CD4-positive, alpha-beta T cell treated with Interleukin-2 at 100 ng/mL for 4 hours (primary cell): ENCODE measurements around the gene FAM180B.
"Not testable (repeated sequence)": the region's sequence is repeated elsewhere in the genome, so short reads cannot be mapped to it uniquely, and the experiment has no call there.

Source experiments
- DNase-seq: peaks from one replicate; pipeline ENCODE4 v3.0.0-alpha.2; 2020; ENCODE audit warnings: low spot score

Gene FAM180B

GRCh38 chr11:47595029-47595428 is 8.6 kb downstream of the FAM180B start:
- no peak for DNase-seq

GRCh38 chr11:47595967-47596366 is 9.5 kb downstream of the FAM180B start:
- no peak for DNase-seq

GRCh38 chr11:47599902-47600301 is 13.4 kb downstream of the FAM180B start:
- no peak for DNase-seq

GRCh38 chr11:47603295-47603694 is 16.8 kb downstream of the FAM180B start:
- no peak for DNase-seq

- DNase-seq, result no peak
These were observed 19.4 kb downstream of the FAM180B start for GRCh38 chr11:47605921-47606320.

GRCh38 chr11:47606731-47607130 is 20.3 kb downstream of the FAM180B start:
- no peak for DNase-seq

GRCh38 chr11:47607380-47607779 is 20.9 kb downstream of the FAM180B start:
- no peak for DNase-seq

GRCh38 chr11:47609675-47610074 is 23.2 kb downstream of the FAM180B start:
- no peak for DNase-seq

- no peak for DNase-seq
These were observed 24.9 kb downstream of the FAM180B start for GRCh38 chr11:47611348-47611794.

GRCh38 chr11:47615249-47615648 is 28.8 kb downstream of the FAM180B start:
- DNase-seq, result no peak

GRCh38 chr11:47616726-47617416 is 30.4 kb downstream of the FAM180B start:
- DNase-seq, result no peak

- no peak for DNase-seq
These were observed 30.9 kb downstream of the FAM180B start for GRCh38 chr11:47617417-47617809.

GRCh38 chr11:47620836-47621378 is 34.4 kb downstream of the FAM180B start:
- no peak for DNase-seq

GRCh38 chr11:47626234-47626633 is 39.8 kb downstream of the FAM180B start:
- DNase-seq, result no peak

- no peak for DNase-seq
These were observed 41.5 kb downstream of the FAM180B start for GRCh38 chr11:47628026-47628425.

GRCh38 chr11:47631473-47631872 is 45.0 kb downstream of the FAM180B start:
- no peak for DNase-seq

GRCh38 chr11:47636331-47636730 is 49.9 kb downstream of the FAM180B start:
- DNase-seq, result not testable (repeated sequence)
